HG02588 (cell line): ENCODE measurements around the gene ANKRD28.

Experiments used
- ATAC-seq: cut with Tn5 transposase; IDR thresholded peaks from one replicate; pipeline ENCODE4 v1.9.1; 2021; ENCODE audit warnings: mild to moderate bottlenecking, moderate library complexity; ENCODE audit not compliant: unreplicated experiment

The ANKRD28 gene

GRCh38 chr3:15804553-15805095, 6.8 kb upstream of the ANKRD28 start:
- no peak for ATAC-seq

- no peak for ATAC-seq
Observed at GRCh38 chr3:15803921-15804320, 6.1 kb upstream of the ANKRD28 start.

- ATAC-seq: no peak
Observed at GRCh38 chr3:15801298-15801697, 3.5 kb upstream of the ANKRD28 start.

- ATAC-seq: no peak
Observed at GRCh38 chr3:15800780-15801179, 3.0 kb upstream of the ANKRD28 start.

- no peak for ATAC-seq
Observed at GRCh38 chr3:15800327-15800726, 2.5 kb upstream of the ANKRD28 start.

GRCh38 chr3:15798533-15799245, 910 bp upstream of the ANKRD28 start:
- ATAC-seq: no peak

GRCh38 chr3:15796771-15797641, 773 bp downstream of the ANKRD28 start:
- ATAC-seq: no peak

GRCh38 chr3:15796331-15796730, 1.4 kb downstream of the ANKRD28 start:
- no peak for ATAC-seq

GRCh38 chr3:15795651-15796308, 2.0 kb downstream of the ANKRD28 start:
- ATAC-seq: peak; percentile 39

- no peak for ATAC-seq
Observed at GRCh38 chr3:15794842-15795650, 2.7 kb downstream of the ANKRD28 start.

GRCh38 chr3:15794303-15794771, 3.4 kb downstream of the ANKRD28 start:
- no peak for ATAC-seq

- ATAC-seq: no peak
Observed at GRCh38 chr3:15791525-15791924, 6.3 kb downstream of the ANKRD28 start.

- ATAC-seq: no peak
Observed at GRCh38 chr3:15787941-15788340, 9.8 kb downstream of the ANKRD28 start.

- no peak for ATAC-seq
Observed at GRCh38 chr3:15787526-15787925, 10.3 kb downstream of the ANKRD28 start.

GRCh38 chr3:15783361-15783969, 14.3 kb downstream of the ANKRD28 start:
- ATAC-seq: no peak

- no peak for ATAC-seq
Observed at GRCh38 chr3:15782429-15782828, 15.3 kb downstream of the ANKRD28 start.

- no peak for ATAC-seq
Observed at GRCh38 chr3:15781637-15782402, 16.0 kb downstream of the ANKRD28 start.

GRCh38 chr3:15781131-15781530, 16.6 kb downstream of the ANKRD28 start:
- ATAC-seq: no peak

GRCh38 chr3:15779111-15779510, 18.7 kb downstream of the ANKRD28 start:
- ATAC-seq: no peak
